Esophagus (tissue), 2 donors: ENCODE data around the gene DCP2. TPM values are rescaled to one million over a fixed set of nuclear protein-coding genes. Genes with fewer than 3 reads are reported as not detected.

ENCODE experiments used
- H3K27ac ChIP-seq, 2 donors: one replicate each; pipeline ENCODE4 v1.5.1; 2013; ENCODE audit warnings: low read depth in 2 of 2, mild to moderate bottlenecking in 2 of 2, inconsistent platforms in 1 of 2, low read length in 1 of 2, moderate library complexity in 1 of 2
- H3K27me3 ChIP-seq, 2 donors: one replicate each; pipeline ENCODE4 v1.6.1; 2013; ENCODE audit warnings: low read length in 2 of 2, control low read depth in 1 of 2, mild to moderate bottlenecking in 1 of 2; ENCODE audit not compliant: insufficient read depth in 2 of 2, control insufficient read depth in 1 of 2
- H3K36me3 ChIP-seq, 2 donors: one replicate each; pipeline ENCODE4 v1.6.1; 2013; ENCODE audit warnings: low read length in 1 of 2; ENCODE audit not compliant: control insufficient read depth in 2 of 2, insufficient read depth in 2 of 2
- H3K4me1 ChIP-seq, 2 donors: one replicate each; pipeline ENCODE4 v1.6.1; 2013; ENCODE audit warnings: low read length in 1 of 2; ENCODE audit not compliant: control insufficient read depth in 2 of 2, insufficient read depth in 2 of 2
- H3K4me3 ChIP-seq, 2 donors: one replicate each; pipeline ENCODE4 v1.5.1; 2013; ENCODE audit warnings: low read length in 2 of 2, mild to moderate bottlenecking in 2 of 2, low read depth in 1 of 2, moderate library complexity in 1 of 2
- H3K9me3 ChIP-seq, 2 donors: one replicate each; pipeline ENCODE4 v1.6.1; 2013; ENCODE audit warnings: mild to moderate bottlenecking in 2 of 2, low read depth in 1 of 2, low read length in 1 of 2, moderate library complexity in 1 of 2; ENCODE audit not compliant: control insufficient read depth in 2 of 2, insufficient read depth in 1 of 2
- WGBS, 2 donors: extraction: QIAGEN DNeasy Blood & Tissue Kit; methylation state at CpG; one replicate each; pipeline ENCODE4 v1.1.7; 2013; 5-methylcytosine and 5-hydroxymethylcytosine counted together
- polyA plus RNA-seq, 2 donors: library from polyadenylated mRNA; stranded (reverse); fragments of 200-250 nt; gene quantifications; one replicate each; pipeline ENCODE4 v1.2.3, GENCODE V29; 2013
- donor health status: healthy with polysubstance abuse.
- donor health status: Bipolar disorder and iron deficiency.

The DCP2 gene
- polyA plus RNA-seq, 2 donors = 4.7 to 4.8 TPM

DNA sequence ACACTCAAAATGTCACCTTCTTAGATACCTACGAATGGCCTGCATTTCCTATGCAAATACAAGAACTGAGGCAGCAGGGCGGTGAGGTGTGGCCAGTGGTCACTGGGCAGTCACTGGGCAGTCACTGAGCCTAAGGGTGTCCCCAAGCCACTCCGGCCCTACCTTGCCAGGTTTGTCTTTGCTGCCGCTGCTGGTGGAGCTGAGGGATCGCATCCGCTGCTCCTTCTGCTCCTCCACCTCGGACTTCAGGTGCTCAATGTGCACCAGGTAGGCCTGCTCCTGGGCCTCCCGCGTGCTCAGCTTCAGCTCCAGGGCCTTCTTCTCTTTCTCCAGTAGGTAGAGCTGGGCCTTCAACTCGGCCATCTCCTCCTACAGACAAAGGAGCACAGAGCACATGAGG, 72.3 kb downstream of the DCP2 start:
- H3K36me3 ChIP-seq = peaks cover 4 to 29% of the 10 kb centered on the region in 2 donors
- peaks cover 2% of the 10 kb centered on the region in 2 donors for H3K4me1 ChIP-seq
- H3K27ac ChIP-seq = no peak overlapping the region
- 96 to 97% methylated on average over 10 of the region's 10 CpGs for WGBS, 2 donors
- H3K9me3 ChIP-seq = no peaks in the 10 kb centered on the region
- H3K27me3 ChIP-seq = no peaks in the 10 kb centered on the region
- no peak overlapping the region for H3K4me3 ChIP-seq

DNA sequence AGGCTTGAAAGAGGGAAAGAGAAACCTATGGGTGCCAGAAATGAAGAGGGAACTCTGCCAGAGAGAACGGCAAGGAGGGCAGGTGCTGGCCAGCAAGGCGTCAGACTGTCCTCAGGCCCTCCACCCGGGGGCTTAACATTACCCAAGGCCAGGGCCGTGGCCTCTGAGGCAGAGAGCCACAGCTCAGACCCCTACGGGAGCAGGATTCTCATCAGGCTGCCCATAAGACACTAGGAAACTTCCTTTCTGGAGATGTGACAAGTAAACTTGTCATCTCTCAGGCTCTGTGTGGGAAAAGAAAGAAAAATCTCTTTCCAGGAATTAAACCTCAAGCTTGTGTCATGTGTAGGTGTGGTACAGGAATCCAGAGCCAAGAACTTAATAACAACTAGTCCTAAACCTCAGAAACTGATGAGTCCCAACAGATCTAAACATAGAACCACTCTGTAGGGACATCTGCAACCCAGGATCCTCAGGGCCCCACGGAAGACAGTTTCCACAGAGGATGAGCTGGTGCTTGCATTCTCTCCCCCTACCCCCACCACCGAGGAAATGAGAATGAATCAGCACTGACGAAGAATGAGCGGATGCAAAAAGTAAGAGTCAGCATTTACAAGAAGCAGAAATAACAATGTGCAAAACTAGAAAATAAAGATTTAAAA, 74.3 kb downstream of the DCP2 start:
- Histone ChIP-seq H3K36me3 (peaks cover 4 to 41% of the 10 kb centered on the region in 2 donors), H3K27me3 (no peaks in the 10 kb centered on the region), H3K9me3 (no peaks in the 10 kb centered on the region), H3K4me1 (peaks cover 2% of the 10 kb centered on the region in 2 donors), H3K4me3 (no peak overlapping the region), H3K27ac (peak overlapping the region; percentile 55 to 81)
- WGBS, 2 donors = 24 to 37% methylated on average over 9 of the region's 9 CpGs

DNA sequence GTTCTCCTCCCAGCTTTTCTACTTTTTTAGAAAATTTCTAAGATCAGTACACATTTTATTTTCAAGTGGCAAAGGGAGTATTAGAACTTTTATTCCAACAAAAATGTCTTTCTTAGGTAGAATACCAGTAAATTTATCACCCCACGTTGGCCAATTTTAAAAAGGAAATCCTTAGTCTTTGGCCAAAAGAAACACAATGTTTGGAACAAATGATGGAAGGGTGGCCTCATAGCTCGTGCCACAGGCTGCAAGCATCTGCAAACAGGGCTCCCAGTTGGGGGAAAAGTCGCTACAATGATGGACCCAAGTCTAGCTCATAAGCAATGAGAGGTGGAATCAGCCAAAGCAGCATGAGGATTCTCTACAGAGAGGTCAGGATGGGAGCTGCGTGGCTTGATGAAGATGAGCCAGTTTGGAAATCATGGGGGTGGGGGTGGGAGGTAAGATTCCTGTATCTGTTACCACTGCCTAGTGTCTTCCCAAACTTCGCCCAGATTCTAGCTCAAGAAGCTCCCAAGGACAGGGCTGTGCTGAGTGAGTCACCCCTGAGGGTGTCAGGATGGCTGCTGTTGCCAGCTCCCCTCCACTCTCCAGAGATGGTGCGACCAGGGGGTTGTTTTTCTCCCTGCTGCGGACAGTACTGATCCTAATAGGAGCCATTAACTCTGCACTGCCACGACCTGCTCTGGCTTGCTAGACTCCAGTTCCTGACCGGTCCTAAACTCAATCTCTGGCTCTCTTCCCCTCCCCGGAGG, 75.6 kb downstream of the DCP2 start:
- Histone ChIP-seq H3K9me3 (no peaks in the 10 kb centered on the region), H3K27ac (no peak overlapping the region), H3K4me1 (peaks cover 0 to 2% of the 10 kb centered on the region in 2 donors), H3K36me3 (peaks cover 4 to 37% of the 10 kb centered on the region in 2 donors), H3K27me3 (no peaks in the 10 kb centered on the region), H3K4me3 (no peak overlapping the region)
- 83 to 90% methylated on average over 10 of the region's 10 CpGs for WGBS, 2 donors

DNA sequence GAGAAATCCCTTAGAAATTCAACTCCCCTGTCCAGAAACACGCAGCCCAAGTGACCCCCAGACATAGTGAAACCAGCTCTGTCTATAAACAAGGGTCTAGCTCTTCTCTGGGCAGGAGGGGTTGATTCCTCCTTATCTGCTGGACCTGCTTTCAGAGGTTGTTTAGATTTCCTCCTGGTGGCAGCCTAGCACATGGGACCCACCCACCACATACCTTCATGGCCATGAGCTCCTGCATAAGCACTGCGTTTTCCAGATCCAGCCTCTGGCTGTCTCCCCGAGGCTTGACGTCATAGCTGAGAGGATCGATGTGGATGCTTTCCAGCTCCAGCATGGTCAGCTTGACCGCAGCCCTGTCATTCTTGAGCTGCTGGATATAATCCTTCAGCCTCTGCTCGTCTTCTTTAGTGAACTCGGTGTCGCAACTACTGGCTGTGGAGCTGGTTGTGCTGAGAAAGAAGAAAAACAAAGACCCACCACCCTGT, 77.0 kb downstream of the DCP2 start:
- Histone ChIP-seq H3K4me3 (no peak overlapping the region), H3K27me3 (no peaks in the 10 kb centered on the region), H3K27ac (no peak overlapping the region), H3K4me1 (peaks cover 3 to 5% of the 10 kb centered on the region in 2 donors), H3K9me3 (no peaks in the 10 kb centered on the region), H3K36me3 (peaks cover 4 to 34% of the 10 kb centered on the region in 2 donors)
- 89 to 91% methylated on average over 9 of the region's 9 CpGs for WGBS, 2 donors

DNA sequence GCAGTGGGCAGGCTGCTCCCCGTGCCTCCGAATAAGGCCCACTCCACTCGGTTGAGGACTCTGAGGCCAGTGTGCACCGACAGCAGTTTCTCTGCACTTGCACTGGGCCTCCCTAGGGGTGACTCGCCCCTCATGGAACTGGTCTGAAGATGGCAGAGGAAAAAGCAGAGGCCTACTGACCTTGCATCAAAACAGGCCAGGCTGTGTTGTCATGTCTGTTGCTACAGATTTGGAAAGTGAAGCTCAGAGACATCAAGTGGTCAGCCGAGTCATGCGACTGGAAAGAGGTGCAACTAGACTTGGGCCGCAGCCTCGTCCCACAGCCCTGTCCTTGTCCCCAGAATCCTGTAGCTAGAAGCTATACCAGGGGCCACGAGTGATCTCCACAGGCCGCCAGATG, 78.3 kb downstream of the DCP2 start:
- Histone ChIP-seq H3K4me1 (peaks cover 3 to 7% of the 10 kb centered on the region in 2 donors), H3K27ac (no peak overlapping the region), H3K36me3 (peaks cover 4 to 26% of the 10 kb centered on the region in 2 donors), H3K27me3 (no peaks in the 10 kb centered on the region), H3K9me3 (no peaks in the 10 kb centered on the region), H3K4me3 (no peak overlapping the region)
- WGBS, 2 donors = 91 to 96% methylated on average over 11 of the region's 11 CpGs

DNA sequence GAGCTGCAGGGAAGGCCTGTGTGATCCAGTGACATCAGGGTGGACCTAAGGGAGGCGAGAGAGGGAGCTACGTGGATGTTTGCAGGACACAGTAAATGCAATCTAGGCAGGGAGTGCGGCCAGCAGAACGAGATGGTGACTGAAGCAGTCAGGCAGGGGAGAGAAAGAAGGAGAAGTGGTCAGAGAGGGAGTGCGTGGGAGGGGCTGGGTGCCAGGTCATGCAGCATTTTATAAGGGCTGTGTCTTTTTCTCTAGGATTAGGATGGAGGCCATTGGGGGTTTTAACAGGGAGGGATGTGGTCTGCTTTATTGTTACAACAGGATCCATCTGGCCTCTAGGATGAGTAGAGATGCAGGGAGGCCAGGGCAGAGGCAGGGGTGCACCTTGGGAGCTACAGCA, 80.4 kb downstream of the DCP2 start:
- H3K27me3 ChIP-seq = no peaks in the 10 kb centered on the region
- peaks cover 4 to 29% of the 10 kb centered on the region in 2 donors for H3K36me3 ChIP-seq
- H3K9me3 ChIP-seq = no peaks in the 10 kb centered on the region
- H3K4me3 ChIP-seq = no peak overlapping the region
- 83 to 86% methylated on average over 5 of the region's 5 CpGs for WGBS, 2 donors
- H3K4me1 ChIP-seq = peaks cover 3 to 5% of the 10 kb centered on the region in 2 donors
- H3K27ac ChIP-seq = no peak overlapping the region

DNA sequence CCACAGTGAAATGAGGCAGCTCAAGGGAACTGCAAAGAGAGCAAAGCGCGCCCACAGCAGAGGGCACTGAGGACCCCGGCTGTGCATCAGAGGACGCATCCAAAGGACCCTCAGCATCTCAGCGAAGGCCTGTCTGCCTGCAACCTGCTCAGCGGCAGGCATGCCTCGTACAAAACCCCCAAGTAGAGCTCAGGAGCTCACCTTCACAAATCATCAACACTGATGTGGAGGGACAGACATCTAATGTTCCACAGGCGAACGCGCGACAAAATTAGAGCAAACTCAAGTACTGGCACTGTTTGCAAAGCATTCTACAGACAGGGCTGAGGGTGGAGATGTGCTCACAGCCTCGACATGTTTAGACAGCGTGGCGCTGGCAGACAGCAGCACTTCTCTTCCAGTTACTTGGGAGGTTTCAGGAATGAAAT, 81.0 kb downstream of the DCP2 start:
- H3K27me3 ChIP-seq = no peaks in the 10 kb centered on the region
- H3K27ac ChIP-seq = no peak overlapping the region
- WGBS, 2 donors = 56 to 73% methylated on average over 14 of the region's 14 CpGs
- peaks cover 4 to 24% of the 10 kb centered on the region in 2 donors for H3K36me3 ChIP-seq
- no peaks in the 10 kb centered on the region for H3K9me3 ChIP-seq
- no peak overlapping the region for H3K4me3 ChIP-seq
- H3K4me1 ChIP-seq = peaks cover 3 to 5% of the 10 kb centered on the region in 2 donors

DNA sequence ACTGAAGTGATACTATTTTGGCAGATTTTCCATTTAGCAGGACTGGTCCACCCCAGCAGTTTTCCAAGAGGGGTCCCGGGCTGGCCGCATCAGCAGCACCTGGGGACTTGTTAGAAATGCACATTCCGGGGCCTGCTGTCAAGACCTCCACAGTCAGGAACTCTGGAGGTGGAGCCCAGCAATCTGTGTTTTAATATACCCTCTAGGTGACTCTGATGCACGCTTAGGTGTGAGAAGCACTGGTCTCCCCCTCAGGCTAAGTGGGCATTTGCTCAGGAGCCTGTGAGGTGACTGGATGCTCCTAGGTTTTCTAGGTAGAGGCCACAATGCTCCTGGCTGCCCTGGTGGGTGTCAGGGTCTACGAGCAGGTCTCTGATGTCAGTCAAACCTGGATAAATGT, 81.7 kb downstream of the DCP2 start:
- Histone ChIP-seq H3K4me1 (peaks cover 3 to 5% of the 10 kb centered on the region in 2 donors), H3K27ac (no peak overlapping the region), H3K36me3 (peaks cover 4 to 25% of the 10 kb centered on the region in 2 donors), H3K4me3 (no peak overlapping the region), H3K27me3 (no peaks in the 10 kb centered on the region), H3K9me3 (no peaks in the 10 kb centered on the region)
- WGBS, 2 donors = 85 to 95% methylated on average over 5 of the region's 5 CpGs

DNA sequence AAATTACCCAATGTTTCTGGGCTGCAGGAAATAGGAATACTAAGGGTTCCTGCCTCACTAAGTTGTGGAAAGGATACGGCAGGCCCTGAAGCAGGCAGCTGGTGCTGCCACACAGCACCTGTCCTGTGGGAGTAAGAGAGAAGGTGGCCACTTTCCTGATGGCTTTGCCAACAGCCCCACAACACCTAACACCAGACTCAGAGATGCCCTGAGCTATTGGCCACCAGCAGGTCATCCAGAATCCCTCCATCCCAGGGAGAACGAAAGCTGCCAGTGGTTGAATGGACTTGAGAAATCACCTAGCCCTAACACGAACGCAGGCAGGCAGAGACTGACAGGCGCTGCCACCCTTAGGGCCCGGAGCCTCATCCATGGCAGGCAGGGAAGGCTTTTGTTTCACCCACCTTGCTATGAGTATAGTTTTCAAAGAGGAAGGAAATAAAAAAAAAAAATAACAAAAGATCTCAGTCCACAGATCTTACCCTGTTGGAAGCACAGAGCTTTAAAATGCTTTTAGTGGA, 82.2 kb downstream of the DCP2 start:
- Histone ChIP-seq H3K4me1 (peaks cover 3 to 5% of the 10 kb centered on the region in 2 donors), H3K4me3 (no peak overlapping the region), H3K27ac (no peak overlapping the region), H3K9me3 (no peaks in the 10 kb centered on the region), H3K27me3 (no peaks in the 10 kb centered on the region), H3K36me3 (peaks cover 2 to 25% of the 10 kb centered on the region in 2 donors)
- WGBS, 2 donors = 56 to 59% methylated on average over 6 of the region's 6 CpGs
